HFFc6 (cell line): ENCODE measurements around the gene ALS2. TPM values are rescaled to one million over a fixed set of nuclear protein-coding genes. Genes with fewer than 3 reads are reported as not detected.
"Not testable (repeated sequence)": the region's sequence is repeated elsewhere in the genome, so short reads cannot be mapped to it uniquely, and the experiment has no call there.

ENCODE experiments used
- DNase-seq: peaks from one replicate; pipeline ENCODE4 v3.0.0-alpha.2; 2018
- H3K27ac Mint-ChIP-seq: 2 replicates; pipeline ENCODE4 v1.8.0; 2020; ENCODE audit warnings: mild to moderate bottlenecking, mixed read lengths
- H3K27me3 Mint-ChIP-seq: 2 replicates; pipeline ENCODE4 v1.8.0; 2021; ENCODE audit warnings: mild to moderate bottlenecking, moderate library complexity, mixed read lengths; ENCODE audit not compliant: insufficient read depth
- H3K36me3 Mint-ChIP-seq: 2 replicates; pipeline ENCODE4 v1.8.0; 2021; ENCODE audit warnings: low read depth, mixed read lengths
- H3K4me1 Mint-ChIP-seq: 2 replicates; pipeline ENCODE4 v1.8.0; 2020; ENCODE audit warnings: low read depth, mixed read lengths
- H3K4me3 Mint-ChIP-seq: 2 replicates; pipeline ENCODE4 v1.8.0; 2020; ENCODE audit warnings: mild to moderate bottlenecking, moderate library complexity, mixed read lengths
- H3K9me3 Mint-ChIP-seq: 2 replicates; pipeline ENCODE4 v1.8.0; 2020; ENCODE audit warnings: mild to moderate bottlenecking, mixed read lengths
- CTCF ChIP-seq: fragments of 200-600 bp; sonication (generic); IDR thresholded peaks from 2 replicates; pipeline ENCODE4 v1.5.0; 2021; ENCODE audit warnings: antibody characterized with exemption, mild to moderate bottlenecking
- total RNA-seq, 6 experiments: library from RNA; stranded (reverse); fragmentation: NEBNext Ultra II Directional; extraction: Animal tissue kit (Norgen Biotek cat#: 25700); gene quantifications; 2 replicates in 1 of 6; 3 replicates in 5 of 6; pipeline ENCODE4 v1.2.3, GENCODE V29; 2021

Gene ALS2
- total RNA-seq, 6 experiments from 2014 or later = 44.8 to 54.0 (median 46.4) TPM

GRCh38 chr2:201768918-201769317, 11.8 kb downstream of the ALS2 start:
- DNase-seq = peak; percentile 46
- Mint-ChIP-seq H3K36me3 (peaks cover 46% of the 10 kb centered on the region), H3K4me3 (peak overlapping the region; percentile 62), H3K4me1 (peaks cover 52% of the 10 kb centered on the region), H3K27me3 (no peaks in the 10 kb centered on the region), H3K9me3 (no peaks in the 10 kb centered on the region), H3K27ac (peak overlapping the region; percentile 20)
- no peak for TF ChIP-seq CTCF

GRCh38 chr2:201765799-201766198, 14.9 kb downstream of the ALS2 start:
- Mint-ChIP-seq H3K27ac (no peak overlapping the region), H3K4me3 (no peak overlapping the region), H3K36me3 (peaks cover 41% of the 10 kb centered on the region), H3K4me1 (peaks cover 28% of the 10 kb centered on the region), H3K27me3 (no peaks in the 10 kb centered on the region), H3K9me3 (no peaks in the 10 kb centered on the region)
- no peak for DNase-seq
- TF ChIP-seq CTCF = no peak

- H3K27me3 Mint-ChIP-seq, H3K27ac Mint-ChIP-seq, H3K4me3 Mint-ChIP-seq, H3K9me3 Mint-ChIP-seq, DNase-seq: not testable (repeated sequence)
- Mint-ChIP-seq H3K36me3 (peaks cover 32% of the 10 kb centered on the region), H3K4me1 (peaks cover 25% of the 10 kb centered on the region)
Measured at GRCh38 chr2:201764469-201764868, 16.3 kb downstream of the ALS2 start.

- Mint-ChIP-seq H3K4me1 (peaks cover 11% of the 10 kb centered on the region), H3K4me3 (no peak overlapping the region), H3K27me3 (no peaks in the 10 kb centered on the region; the same call in 1 of the 2 replicates), H3K27ac (peak overlapping the region; percentile 1; the same call in 1 of the 2 replicates), H3K9me3 (no peaks in the 10 kb centered on the region), H3K36me3 (peaks cover 43% of the 10 kb centered on the region)
- no peak for TF ChIP-seq CTCF
- DNase-seq = no peak
Measured at GRCh38 chr2:201761101-201761500, 19.6 kb downstream of the ALS2 start.

- no peak for DNase-seq
- Mint-ChIP-seq H3K27me3 (no peaks in the 10 kb centered on the region; the same call in 1 of the 2 replicates), H3K9me3 (no peaks in the 10 kb centered on the region), H3K36me3 (peaks cover 48% of the 10 kb centered on the region), H3K4me1 (peaks cover 16% of the 10 kb centered on the region), H3K4me3 (no peak overlapping the region), H3K27ac (no peak overlapping the region)
- no peak for TF ChIP-seq CTCF
Measured at GRCh38 chr2:201759567-201759966, 21.2 kb downstream of the ALS2 start.

GRCh38 chr2:201758873-201759272, 21.9 kb downstream of the ALS2 start:
- TF ChIP-seq CTCF = no peak
- Mint-ChIP-seq H3K36me3 (peaks cover 50% of the 10 kb centered on the region), H3K4me1 (peaks cover 17% of the 10 kb centered on the region), H3K4me3 (no peak overlapping the region), H3K27me3 (no peaks in the 10 kb centered on the region; the same call in 1 of the 2 replicates), H3K9me3 (no peaks in the 10 kb centered on the region), H3K27ac (no peak overlapping the region)
- no peak for DNase-seq
